KBM-7 (cell line): Measurements from ENCODE around the gene EEF1AKMT2.
"Not testable (repeated sequence)": the region's sequence is repeated elsewhere in the genome, so short reads cannot be mapped to it uniquely, and the experiment has no call there.

Source experiments
- DNase-seq: peaks from one replicate; pipeline ENCODE4 v3.0.0-alpha.2; 2015
- in situ Hi-C: fragments of 300-500 bp; cut with MboI; formaldehyde crosslinking; loops from 2 replicates; pipeline ENCODE4 v1.14.3; 2020; ENCODE audit warnings: low sequenced_read_pairs, low pct_unique_long_range_greater_than_20kb, mixed read lengths

Gene EEF1AKMT2

DNA sequence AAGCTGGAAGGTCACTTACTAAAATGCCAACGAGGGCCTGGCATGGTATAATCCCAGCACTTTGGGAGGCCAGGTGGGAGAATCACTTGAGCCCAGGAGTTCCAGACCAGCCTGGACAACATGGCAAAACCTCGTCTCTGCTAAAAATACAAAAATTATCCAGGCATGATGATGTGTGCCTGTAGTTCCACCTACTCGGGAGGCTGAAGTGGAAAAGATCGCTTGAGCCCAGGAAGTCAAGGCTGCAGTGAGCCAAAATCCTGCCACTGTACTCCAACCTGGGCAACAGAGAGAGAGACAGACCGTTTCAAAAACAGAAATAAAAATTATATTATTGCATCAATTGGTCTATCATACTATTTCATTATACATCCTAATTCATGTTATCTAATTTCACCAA is 29.4 kb downstream of the EEF1AKMT2 start:
- no peak for DNase-seq
- in situ Hi-C loops = no loop called here

- no peak for DNase-seq
Observed at GRCh38 chr10:124756156-124756903, 35.4 kb downstream of the EEF1AKMT2 start.

GRCh38 chr10:124755581-124755980 is 36.1 kb downstream of the EEF1AKMT2 start:
- DNase-seq = no peak
- in situ Hi-C loops = no loop called here

More at GRCh38 chr10:124756156-124756903, 35.4 kb downstream of the EEF1AKMT2 start:
- in situ Hi-C loops = no loop called here

DNA sequence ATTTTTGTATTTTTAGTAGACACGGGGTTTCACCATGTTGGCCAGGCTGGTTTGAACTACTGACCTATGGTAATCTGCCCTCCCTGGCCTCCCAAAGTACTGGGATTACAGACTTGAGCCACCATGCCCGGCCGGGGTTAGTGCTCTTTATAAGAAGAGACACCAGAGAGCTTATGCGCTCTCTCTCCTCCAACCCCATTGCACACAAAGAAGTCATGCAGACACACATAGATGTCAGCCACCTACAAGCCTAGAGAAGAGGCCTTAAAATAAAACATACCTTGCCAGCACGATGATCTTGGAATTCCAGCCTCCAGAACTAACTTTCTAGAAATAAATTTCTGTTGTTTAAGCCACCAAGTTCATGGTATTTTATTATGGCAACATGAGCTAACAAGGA is 37.5 kb downstream of the EEF1AKMT2 start:
- DNase-seq = no peak
- in situ Hi-C loops = no loop called here

GRCh38 chr10:124748953-124749645 is 42.6 kb downstream of the EEF1AKMT2 start:
- no peak for DNase-seq
- in situ Hi-C loops = loop anchor here (25.0 kb wide), 1 partner anchor 212 kb away; no protein-coding TSS in a partner anchor

DNA sequence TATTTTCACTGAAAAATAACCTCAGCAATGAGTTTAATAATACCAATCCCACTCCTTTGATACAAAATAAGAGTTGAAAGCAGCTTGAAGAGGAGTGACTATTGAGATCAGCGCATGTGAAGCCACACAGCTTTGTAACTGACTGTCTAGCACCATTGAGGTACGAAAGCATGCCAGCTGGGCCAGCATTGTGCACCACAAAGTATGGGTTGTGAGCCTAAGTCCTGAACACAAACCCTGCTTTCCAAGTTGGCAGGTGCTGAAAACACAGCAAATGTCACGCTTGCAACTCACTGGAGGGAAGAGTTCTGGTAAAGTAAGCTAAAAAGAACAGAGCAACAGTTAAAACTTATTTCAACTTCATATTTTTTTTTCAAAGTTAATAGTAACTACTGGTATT is 43.5 kb downstream of the EEF1AKMT2 start:
- DNase-seq = no peak
- in situ Hi-C loops = loop anchor here (25.0 kb wide), 1 partner anchor 211 kb away; no protein-coding TSS in a partner anchor

DNA sequence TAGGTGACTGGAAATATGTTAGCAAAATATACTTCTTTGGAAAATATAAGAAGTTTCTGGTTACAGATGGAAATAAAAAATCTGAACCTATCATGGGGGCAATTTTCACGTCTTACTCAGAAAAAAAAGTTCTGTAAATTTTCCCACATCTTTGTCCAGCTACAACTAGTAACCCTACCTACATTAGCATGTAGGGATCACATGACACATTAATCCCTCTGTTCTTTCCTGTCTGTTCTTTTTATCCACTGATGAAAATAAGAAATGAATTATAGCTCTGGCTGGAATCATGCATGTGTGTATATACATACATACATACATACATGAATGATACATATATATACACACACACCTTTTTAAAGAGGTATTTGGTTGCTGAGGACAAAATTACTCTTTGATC is 43.9 kb downstream of the EEF1AKMT2 start:
- in situ Hi-C loops = loop anchor here (25.0 kb wide), 1 partner anchor 210 kb away; no protein-coding TSS in a partner anchor
- DNase-seq = no peak

DNA sequence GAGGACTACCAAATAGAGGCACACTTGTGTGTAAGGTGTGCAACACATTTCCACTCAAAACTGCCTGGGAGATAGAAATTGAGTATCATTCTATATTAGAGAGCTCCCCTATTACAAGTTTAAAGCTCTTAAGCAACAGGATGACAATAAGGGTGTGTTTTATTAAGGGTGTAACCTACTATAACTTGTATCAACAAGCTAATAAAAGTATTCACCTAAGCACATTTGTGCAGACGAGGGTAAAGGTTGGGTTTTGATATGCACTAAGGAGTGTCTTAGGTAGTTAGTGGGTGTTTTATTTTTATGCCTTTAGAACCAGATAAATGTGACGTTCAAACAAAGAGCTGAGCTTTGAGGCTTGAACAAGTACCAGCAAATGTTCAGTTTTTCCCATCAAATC is 44.7 kb downstream of the EEF1AKMT2 start:
- in situ Hi-C loops = loop anchor here (25.0 kb wide), 1 partner anchor 210 kb away; no protein-coding TSS in a partner anchor

GRCh38 chr10:124746447-124746846 is 45.2 kb downstream of the EEF1AKMT2 start:
- DNase-seq = not testable (repeated sequence)
- in situ Hi-C loops = loop anchor here (25.0 kb wide), 1 partner anchor 209 kb away; no protein-coding TSS in a partner anchor

More for the DNA sequence above, 44.7 kb downstream of the EEF1AKMT2 start:
- no peak for DNase-seq

- in situ Hi-C loops = loop anchor here (25.0 kb wide), 1 partner anchor 208 kb away; no protein-coding TSS in a partner anchor
- peak; percentile 63 for DNase-seq
Observed at GRCh38 chr10:124745673-124746072, 46.0 kb downstream of the EEF1AKMT2 start.

DNA sequence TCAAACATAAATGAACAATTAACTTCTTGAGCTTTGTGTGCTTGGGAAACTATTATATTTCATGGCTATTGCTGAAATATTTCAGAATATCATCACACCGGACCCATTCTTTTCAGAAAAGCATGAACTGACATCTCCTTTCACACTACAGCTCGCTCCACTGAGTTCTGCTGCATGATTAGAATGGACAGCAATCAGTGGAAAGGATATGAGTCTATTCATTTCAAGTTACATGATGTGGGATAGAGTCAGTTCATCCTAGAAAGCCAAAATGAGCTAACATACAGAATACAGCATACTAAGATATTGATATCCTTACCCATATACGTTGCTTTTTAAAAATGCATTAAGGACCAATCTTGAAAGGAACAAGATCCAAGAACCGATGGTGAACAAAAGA is 46.4 kb downstream of the EEF1AKMT2 start:
- in situ Hi-C loops = loop anchor here (25.0 kb wide), 1 partner anchor 208 kb away; no protein-coding TSS in a partner anchor

GRCh38 chr10:124744102-124745050 is 47.3 kb downstream of the EEF1AKMT2 start, which contains the start of gene FAM53B:
FAM53B (minus strand) TSS chr10:124744378; CDS start chr10:124706713, 37,665 bp downstream.
- DNase-seq = peak; percentile 63
- in situ Hi-C loops = loop anchor here (25.0 kb wide), 1 partner anchor 207 kb away; no protein-coding TSS in a partner anchor

More for the DNA sequence above, 46.4 kb downstream of the EEF1AKMT2 start:
- DNase-seq = no peak

- in situ Hi-C loops = loop anchor here (25.0 kb wide), 1 partner anchor 206 kb away; no protein-coding TSS in a partner anchor
- peak; percentile 55 for DNase-seq
Observed at GRCh38 chr10:124743191-124744101, 48.2 kb downstream of the EEF1AKMT2 start.

DNA sequence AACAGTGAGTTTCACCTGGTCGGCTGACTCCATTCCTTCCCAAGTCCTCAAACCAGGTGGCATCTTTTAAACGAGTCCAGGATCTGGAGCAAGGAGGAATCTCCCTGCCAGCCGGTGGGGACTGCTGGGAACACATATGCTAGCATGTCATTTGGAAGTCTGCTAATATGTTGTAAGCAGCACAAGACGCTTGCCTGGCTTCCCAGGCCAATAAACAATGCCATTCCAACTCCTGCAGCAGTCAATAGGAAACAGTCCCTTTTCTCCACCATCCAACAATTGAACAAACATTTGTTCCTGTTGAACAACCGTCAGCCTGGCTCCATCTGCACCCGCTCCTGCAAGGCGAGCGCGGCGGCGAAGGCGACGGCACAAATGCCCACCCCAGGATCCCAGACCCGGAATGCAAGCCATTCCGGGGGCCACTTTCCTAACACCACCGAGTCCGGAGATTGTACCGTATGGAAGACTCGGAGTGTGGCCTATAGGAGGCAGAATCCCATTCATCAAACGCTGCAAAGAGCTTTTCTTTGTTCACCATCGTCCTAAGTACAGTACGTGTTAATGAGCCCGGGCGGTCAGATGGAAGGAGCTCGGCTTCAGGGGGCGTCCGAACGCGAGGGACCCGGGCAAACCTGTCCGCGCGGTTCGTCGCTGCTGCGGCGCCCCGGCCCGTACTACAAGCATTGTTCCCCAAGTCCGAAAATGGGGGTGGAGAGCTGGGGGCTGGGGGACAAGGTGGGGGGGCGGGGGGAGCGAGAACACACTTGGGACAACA is 49.1 kb downstream of the EEF1AKMT2 start:
- in situ Hi-C loops = loop anchor here (25.0 kb wide), 1 partner anchor 205 kb away; no protein-coding TSS in a partner anchor
- peak; percentile 60 for DNase-seq

DNA sequence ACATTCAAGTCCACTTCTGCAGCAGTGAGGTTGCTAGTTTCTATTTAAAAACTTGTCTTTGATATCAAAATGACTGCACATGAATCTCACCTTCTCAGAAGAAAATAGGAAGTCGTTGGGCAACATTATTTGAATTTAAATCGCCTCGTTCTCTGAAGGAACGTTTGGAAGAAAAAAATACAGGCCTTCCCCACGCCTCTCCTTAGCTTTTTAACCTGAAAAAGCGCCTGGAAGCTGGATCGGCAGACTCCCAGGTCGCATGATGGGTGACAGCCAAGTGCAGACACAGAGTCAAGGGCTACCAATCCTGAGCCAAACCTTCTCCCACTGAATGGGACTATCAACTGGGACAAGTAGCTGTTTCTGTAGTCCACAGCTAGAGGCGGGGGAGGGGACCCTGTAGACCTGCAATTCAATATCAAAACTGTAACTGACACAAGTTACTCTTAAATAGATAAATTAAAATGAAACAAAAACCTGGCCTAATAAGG is 49.7 kb downstream of the EEF1AKMT2 start:
- peak; percentile 29 for DNase-seq
- in situ Hi-C loops = loop anchor here (25.0 kb wide), 1 partner anchor 205 kb away; no protein-coding TSS in a partner anchor

GRCh38 chr10:124741281-124741921 is 50.3 kb downstream of the EEF1AKMT2 start:
- in situ Hi-C loops = loop anchor here (25.0 kb wide), 1 partner anchor 204 kb away; no protein-coding TSS in a partner anchor
- peak; percentile 90 for DNase-seq
